Measurements from ENCODE around the gene NCOA6. TPM values are rescaled to one million over a fixed set of nuclear protein-coding genes. Genes with fewer than 3 reads are reported as not detected.

Gene NCOA6
- total RNA-seq, 4 donors from 2014 or later: 3.1 to 39.2 (median 10.5) TPM

- intact Hi-C loops (cut with DNase I; ENCODE audit: low total_unique reads): no loop called here
- Histone ChIP-seq H3K36me3 (no peaks in the 10 kb centered on the region), H3K27me3 (no peaks in the 10 kb centered on the region), H3K4me3 (no peak overlapping the region), H3K9me3 (no peaks in the 10 kb centered on the region), H3K27ac (no peak overlapping the region), H3K4me1 (no peaks in the 10 kb centered on the region)
- no peak for DNase-seq
- no peak for TF ChIP-seq CTCF (IDR thresholded peaks at IDR 0.05)
- no peak for TF ChIP-seq POLR2A (IDR thresholded peaks at IDR 0.05)
Measured at GRCh38 chr20:34774886-34775285, 50.6 kb downstream of the NCOA6 start.

- H3K4me1 ChIP-seq: no peaks in the 10 kb centered on the region
- no peak overlapping the region for H3K27ac ChIP-seq
- H3K27me3 ChIP-seq: no peaks in the 10 kb centered on the region
- TF ChIP-seq POLR2A (IDR thresholded peaks at IDR 0.05): no peak
- no peak for TF ChIP-seq CTCF (IDR thresholded peaks at IDR 0.05)
- no peak overlapping the region for H3K4me3 ChIP-seq
- intact Hi-C loops (cut with DNase I; ENCODE audit: low total_unique reads): no loop called here
- no peak for DNase-seq
- H3K36me3 ChIP-seq: no peaks in the 10 kb centered on the region
- no peaks in the 10 kb centered on the region for H3K9me3 ChIP-seq
Measured at GRCh38 chr20:34774449-34774848, 51.0 kb downstream of the NCOA6 start.

- Histone ChIP-seq H3K4me1 (no peaks in the 10 kb centered on the region), H3K4me3 (no peak overlapping the region), H3K9me3 (no peaks in the 10 kb centered on the region), H3K27ac (no peak overlapping the region), H3K36me3 (no peaks in the 10 kb centered on the region), H3K27me3 (no peaks in the 10 kb centered on the region)
- intact Hi-C loops (cut with DNase I; ENCODE audit: low total_unique reads): no loop called here
- TF ChIP-seq POLR2A (IDR thresholded peaks at IDR 0.05) (no peak), CTCF (IDR thresholded peaks at IDR 0.05) (no peak)
- DNase-seq: no peak
Measured at GRCh38 chr20:34773726-34774125, 51.7 kb downstream of the NCOA6 start.

GRCh38 chr20:34772437-34772836 lies 53.0 kb downstream of the NCOA6 start:
- no peaks in the 10 kb centered on the region for H3K4me1 ChIP-seq
- no peaks in the 10 kb centered on the region for H3K27me3 ChIP-seq
- no peak overlapping the region for H3K4me3 ChIP-seq
- no peak overlapping the region for H3K27ac ChIP-seq
- no peaks in the 10 kb centered on the region for H3K36me3 ChIP-seq
- H3K9me3 ChIP-seq: no peaks in the 10 kb centered on the region
- TF ChIP-seq CTCF (IDR thresholded peaks at IDR 0.05) (no peak), POLR2A (IDR thresholded peaks at IDR 0.05) (no peak)
- no peak for DNase-seq
- intact Hi-C loops (cut with DNase I; ENCODE audit: low total_unique reads): no loop called here

- Histone ChIP-seq H3K4me3 (no peak overlapping the region), H3K36me3 (no peaks in the 10 kb centered on the region), H3K4me1 (no peaks in the 10 kb centered on the region), H3K27ac (no peak overlapping the region), H3K27me3 (no peaks in the 10 kb centered on the region), H3K9me3 (no peaks in the 10 kb centered on the region)
- no peak for TF ChIP-seq POLR2A (IDR thresholded peaks at IDR 0.05)
- TF ChIP-seq CTCF (IDR thresholded peaks at IDR 0.05): no peak
- intact Hi-C loops (cut with DNase I; ENCODE audit: low total_unique reads): no loop called here
- no peak for DNase-seq
Measured at GRCh38 chr20:34771680-34772081, 53.8 kb downstream of the NCOA6 start.

Measured in uterus (tissue), 4 donors.